ENCODE measurements around the gene ZNF724.

DNA sequence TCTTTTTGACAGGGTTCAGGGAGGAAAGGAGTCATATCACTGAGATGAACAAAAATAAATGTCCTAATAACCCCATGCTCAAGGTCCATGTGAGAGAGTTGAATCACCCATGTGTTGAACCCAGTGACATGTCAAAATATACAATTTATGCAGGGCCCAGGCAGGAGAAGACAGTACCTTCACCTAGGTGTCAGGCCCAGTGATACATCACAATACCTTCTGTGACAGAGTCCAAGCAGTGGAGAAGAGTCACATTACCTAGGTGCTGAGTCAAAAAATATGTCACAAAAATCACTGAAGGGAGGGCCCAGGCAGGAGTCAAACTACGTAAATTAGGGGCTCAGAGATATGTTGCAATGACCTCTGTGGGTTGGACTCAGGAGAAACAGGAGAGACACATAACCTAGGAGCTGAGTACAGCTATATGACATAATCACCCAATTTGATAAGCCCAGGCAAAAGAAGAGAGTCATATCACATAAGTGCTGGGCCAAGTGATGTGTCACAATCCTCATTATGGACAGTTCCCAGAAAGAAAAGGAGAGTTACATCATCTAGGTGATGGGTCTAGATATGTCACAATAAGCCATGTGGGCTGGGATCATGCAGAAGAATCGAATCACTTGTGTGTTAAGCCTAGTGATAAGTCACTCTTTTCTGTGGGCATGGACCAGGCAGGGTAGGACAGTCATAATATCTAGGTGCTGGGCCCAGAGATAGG, 13.8 kb upstream of the ZNF724 start:
- TF ChIP-seq, protein P1, sequence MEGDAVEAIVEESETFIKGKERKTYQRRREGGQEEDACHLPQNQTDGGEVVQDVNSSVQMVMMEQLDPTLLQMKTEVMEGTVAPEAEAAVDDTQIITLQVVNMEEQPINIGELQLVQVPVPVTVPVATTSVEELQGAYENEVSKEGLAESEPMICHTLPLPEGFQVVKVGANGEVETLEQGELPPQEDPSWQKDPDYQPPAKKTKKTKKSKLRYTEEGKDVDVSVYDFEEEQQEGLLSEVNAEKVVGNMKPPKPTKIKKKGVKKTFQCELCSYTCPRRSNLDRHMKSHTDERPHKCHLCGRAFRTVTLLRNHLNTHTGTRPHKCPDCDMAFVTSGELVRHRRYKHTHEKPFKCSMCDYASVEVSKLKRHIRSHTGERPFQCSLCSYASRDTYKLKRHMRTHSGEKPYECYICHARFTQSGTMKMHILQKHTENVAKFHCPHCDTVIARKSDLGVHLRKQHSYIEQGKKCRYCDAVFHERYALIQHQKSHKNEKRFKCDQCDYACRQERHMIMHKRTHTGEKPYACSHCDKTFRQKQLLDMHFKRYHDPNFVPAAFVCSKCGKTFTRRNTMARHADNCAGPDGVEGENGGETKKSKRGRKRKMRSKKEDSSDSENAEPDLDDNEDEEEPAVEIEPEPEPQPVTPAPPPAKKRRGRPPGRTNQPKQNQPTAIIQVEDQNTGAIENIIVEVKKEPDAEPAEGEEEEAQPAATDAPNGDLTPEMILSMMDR (IDR thresholded peaks at IDR 0.05; ENCODE audit: insufficient read depth, low read length) = no peak
- TF ChIP-seq, protein P2, sequence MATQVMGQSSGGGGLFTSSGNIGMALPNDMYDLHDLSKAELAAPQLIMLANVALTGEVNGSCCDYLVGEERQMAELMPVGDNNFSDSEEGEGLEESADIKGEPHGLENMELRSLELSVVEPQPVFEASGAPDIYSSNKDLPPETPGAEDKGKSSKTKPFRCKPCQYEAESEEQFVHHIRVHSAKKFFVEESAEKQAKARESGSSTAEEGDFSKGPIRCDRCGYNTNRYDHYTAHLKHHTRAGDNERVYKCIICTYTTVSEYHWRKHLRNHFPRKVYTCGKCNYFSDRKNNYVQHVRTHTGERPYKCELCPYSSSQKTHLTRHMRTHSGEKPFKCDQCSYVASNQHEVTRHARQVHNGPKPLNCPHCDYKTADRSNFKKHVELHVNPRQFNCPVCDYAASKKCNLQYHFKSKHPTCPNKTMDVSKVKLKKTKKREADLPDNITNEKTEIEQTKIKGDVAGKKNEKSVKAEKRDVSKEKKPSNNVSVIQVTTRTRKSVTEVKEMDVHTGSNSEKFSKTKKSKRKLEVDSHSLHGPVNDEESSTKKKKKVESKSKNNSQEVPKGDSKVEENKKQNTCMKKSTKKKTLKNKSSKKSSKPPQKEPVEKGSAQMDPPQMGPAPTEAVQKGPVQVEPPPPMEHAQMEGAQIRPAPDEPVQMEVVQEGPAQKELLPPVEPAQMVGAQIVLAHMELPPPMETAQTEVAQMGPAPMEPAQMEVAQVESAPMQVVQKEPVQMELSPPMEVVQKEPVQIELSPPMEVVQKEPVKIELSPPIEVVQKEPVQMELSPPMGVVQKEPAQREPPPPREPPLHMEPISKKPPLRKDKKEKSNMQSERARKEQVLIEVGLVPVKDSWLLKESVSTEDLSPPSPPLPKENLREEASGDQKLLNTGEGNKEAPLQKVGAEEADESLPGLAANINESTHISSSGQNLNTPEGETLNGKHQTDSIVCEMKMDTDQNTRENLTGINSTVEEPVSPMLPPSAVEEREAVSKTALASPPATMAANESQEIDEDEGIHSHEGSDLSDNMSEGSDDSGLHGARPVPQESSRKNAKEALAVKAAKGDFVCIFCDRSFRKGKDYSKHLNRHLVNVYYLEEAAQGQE (IDR thresholded peaks at IDR 0.05; ENCODE audit: insufficient replicate concordance, low read depth) = no peak
- no peak for TF ChIP-seq POLR2AphosphoS5 (IDR thresholded peaks at IDR 0.05; ENCODE audit: low read depth)
- no peak for TF ChIP-seq SPI1 (IDR thresholded peaks at IDR 0.05; ENCODE audit: borderline replicate concordance, low read depth)
- TF ChIP-seq GABPA (IDR thresholded peaks at IDR 0.05; ENCODE audit: low read depth) = no peak
